ENCODE results near the gene SLC9A7.
"Not testable (repeated sequence)": the region's sequence is repeated elsewhere in the genome, so short reads cannot be mapped to it uniquely, and the experiment has no call there.

SLC9A7 gene

DNA sequence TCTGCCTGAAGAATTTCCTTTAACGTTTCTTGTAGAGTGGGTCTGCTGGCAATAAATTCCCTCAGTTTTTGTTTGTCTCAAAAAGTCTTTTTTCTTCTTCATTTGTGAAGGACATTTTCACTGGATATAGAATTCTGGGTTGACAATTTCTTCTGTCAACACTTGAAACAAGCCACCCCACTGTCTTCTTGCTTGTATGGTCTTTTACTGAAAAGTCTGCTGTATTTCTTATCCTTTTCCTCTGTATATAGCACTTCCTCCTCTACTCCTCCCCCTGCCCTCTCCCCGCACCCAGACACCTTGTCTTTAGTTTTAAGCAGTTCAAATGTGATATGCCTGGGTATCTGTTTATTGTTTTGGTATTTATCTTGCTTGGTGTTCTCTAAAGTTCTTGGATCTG, 23.3 kb downstream of the SLC9A7 start:
- TF ChIP-seq CTCF (IDR thresholded peaks at IDR 0.05; ENCODE audit: insufficient read depth, missing control alignments) = no peak
- no peak for FAIRE-seq

DNA sequence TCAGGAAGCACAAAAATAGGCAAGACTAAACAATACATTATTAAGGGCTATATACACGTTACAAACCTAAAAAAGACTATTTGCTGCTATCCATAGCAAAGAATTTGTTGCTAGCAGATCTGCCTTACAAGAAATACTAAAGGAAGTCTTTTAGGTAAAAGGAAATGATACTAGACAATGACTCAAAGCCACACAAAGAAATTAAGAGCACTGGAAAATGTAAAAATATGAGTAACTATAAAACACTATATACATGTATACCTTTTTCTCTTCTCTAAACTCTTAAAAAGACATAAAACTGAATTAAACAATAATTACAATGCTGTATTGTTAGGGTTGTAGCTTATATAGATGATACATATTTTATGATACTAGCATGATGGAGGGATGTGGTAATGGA, 25.7 kb downstream of the SLC9A7 start:
- FAIRE-seq = no peak
- no peak for DNase-seq (ENCODE audit: insufficient read length, low spot score)
- TF ChIP-seq CTCF (IDR thresholded peaks at IDR 0.05; ENCODE audit: insufficient read depth, missing control alignments) = no peak

More for the DNA sequence above, 23.3 kb downstream of the SLC9A7 start:
- no peak for DNase-seq (ENCODE audit: insufficient read length, low spot score)

- FAIRE-seq (no peak), DNase-seq (ENCODE audit: insufficient read length, low spot score) (no peak)
- no peak for TF ChIP-seq CTCF (IDR thresholded peaks at IDR 0.05; ENCODE audit: insufficient read depth, missing control alignments)
Measured at GRCh38 chrX:46730765-46731164, 28.2 kb downstream of the SLC9A7 start.

DNA sequence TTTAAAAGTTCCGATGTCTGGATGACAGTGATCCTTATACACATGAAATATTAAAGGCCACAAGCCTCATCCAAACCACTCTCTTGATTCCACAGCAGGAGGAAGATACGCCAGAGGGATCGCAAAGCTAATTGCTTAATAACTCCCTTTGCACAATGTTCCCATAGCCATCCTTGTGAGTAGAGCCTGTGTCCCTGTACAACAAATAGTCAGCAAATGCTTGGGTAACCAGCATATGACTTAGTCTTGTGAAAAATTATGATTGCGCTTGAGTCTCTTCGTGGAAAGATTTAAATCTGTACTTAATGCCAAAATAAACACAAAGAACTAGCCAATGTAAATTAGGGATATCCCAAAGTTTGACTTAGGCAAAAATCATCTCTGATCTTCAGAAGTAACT, 31.5 kb downstream of the SLC9A7 start:
- no peak for DNase-seq (ENCODE audit: insufficient read length, low spot score)
- no peak for TF ChIP-seq CTCF (IDR thresholded peaks at IDR 0.05; ENCODE audit: insufficient read depth, missing control alignments)
- no peak for FAIRE-seq

DNA sequence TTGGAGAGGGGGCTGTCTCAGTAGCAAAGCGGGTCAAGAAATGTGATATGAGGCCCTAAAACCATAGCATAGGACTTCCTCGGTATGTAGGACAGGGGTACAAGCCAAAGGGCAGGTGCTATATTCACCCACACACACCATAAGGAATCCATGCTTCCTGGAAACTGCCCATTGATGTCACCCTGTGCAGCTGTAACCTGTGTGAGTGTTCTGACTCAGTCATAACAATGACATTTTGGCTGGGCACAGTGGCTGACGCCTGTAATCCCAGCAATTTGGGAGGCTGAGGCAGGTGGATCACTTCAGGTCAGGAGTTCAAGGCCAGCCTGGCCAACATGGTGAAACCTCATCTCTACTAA, 35.4 kb downstream of the SLC9A7 start:
- FAIRE-seq; DNase-seq (ENCODE audit: insufficient read length, low spot score): not testable (repeated sequence)

DNA sequence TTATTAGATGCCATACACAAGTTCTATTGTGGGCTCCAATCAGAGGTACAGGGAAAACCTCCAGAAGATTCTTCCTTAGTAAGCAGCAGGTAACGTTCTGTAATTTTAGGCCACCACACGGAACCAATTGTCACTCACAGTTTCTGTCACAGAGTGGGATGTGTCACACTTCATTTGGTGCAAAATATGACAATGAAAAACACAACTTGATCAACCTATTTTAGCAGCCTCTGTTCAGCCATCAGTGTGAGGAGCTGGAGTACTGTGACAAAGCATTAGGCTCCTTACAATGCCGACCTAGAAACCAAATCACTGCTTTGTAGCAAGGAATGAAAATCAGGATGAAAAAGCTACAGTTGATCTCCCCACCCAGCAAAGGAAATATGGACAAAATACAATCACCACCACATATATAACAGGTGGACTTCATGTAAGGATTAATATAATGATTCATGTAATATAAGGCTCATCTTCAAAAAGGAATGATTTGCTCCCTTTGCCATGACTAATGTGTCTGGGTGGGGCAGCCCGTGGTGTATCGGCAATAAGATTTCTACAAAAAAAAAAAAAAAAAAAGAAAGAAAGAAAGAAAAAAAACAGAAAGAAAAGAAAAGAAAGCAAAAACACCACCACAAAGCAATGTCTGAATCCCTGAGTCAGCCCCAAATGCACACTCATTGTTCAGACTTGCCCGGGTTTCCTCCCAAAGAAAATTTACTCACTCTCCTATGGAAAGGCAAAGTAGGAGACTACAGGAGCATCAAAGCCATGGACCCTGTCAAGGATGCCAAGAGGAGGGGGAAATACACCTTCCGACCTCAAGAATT, 36.0 kb downstream of the SLC9A7 start:
- DNase-seq (ENCODE audit: insufficient read length, low spot score) = no peak
- no peak for TF ChIP-seq CTCF (IDR thresholded peaks at IDR 0.05; ENCODE audit: insufficient read depth, missing control alignments)
- no peak for FAIRE-seq

DNA sequence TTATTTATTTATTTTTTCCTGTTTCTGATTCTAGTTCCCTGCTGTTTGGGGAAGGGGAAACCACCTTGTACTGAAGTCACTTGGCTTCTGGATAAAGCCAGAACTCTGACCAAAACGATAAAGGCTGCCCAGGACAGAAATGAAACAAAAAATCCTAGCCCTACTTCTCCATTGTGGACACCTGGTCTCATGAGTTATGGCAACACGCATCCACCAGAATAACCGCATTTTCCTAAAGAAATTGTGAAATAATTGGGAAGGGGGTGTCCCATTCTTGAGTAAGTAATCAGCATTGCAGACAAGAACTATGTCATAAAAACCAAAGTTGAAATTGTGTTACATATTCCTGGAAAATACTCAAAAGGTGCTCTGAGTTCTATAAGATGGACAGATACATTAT, 42.1 kb downstream of the SLC9A7 start:
- FAIRE-seq (no peak), DNase-seq (ENCODE audit: insufficient read length, low spot score) (no peak)
- no peak for TF ChIP-seq CTCF (IDR thresholded peaks at IDR 0.05; ENCODE audit: insufficient read depth, missing control alignments)
